ENCODE measurements around the gene MAGI2.

- TF ChIP-seq POLR2A (IDR thresholded peaks at IDR 0.05; ENCODE audit: low read length) = no peak
- TF ChIP-seq GATA1 (IDR thresholded peaks at IDR 0.05; ENCODE audit: low read depth, low read length) = no peak
Measured at GRCh38 chr7:78386520-78386919, 1066.9 kb downstream of the MAGI2 start.
